Lung (tissue), 12 donors: ENCODE results near the gene TIGAR. TPM values are rescaled to one million over a fixed set of nuclear protein-coding genes. Genes with fewer than 3 reads are reported as not detected.

Experiments
- ATAC-seq: fragments of 200-7000 bp; cut with Tn5 transposase; one replicate; pipeline ENCODE4 v1.9.1; 2020; ENCODE audit warnings: moderate number of reproducible peaks; ENCODE audit not compliant: insufficient read depth, low FRiP score
- DNase-seq, 3 donors: peaks; one replicate each; pipeline ENCODE4 v3.0.0-alpha.2; 2013 to 2017
- H3K27ac ChIP-seq, 2 donors: one replicate each; pipeline ENCODE4 v1.5.1; 2013; ENCODE audit warnings: mild to moderate bottlenecking in 2 of 2, moderate library complexity in 2 of 2, control low read depth in 1 of 2, inconsistent platforms in 1 of 2, low read depth in 1 of 2, low read length in 1 of 2
- H3K27me3 ChIP-seq, 3 donors: one replicate each; pipeline ENCODE4 v1.5.1; 2013; ENCODE audit warnings: low read length in 2 of 3; ENCODE audit not compliant: control insufficient read depth in 3 of 3, insufficient read depth in 3 of 3
- H3K36me3 ChIP-seq, 4 donors: one replicate each; pipeline ENCODE4 v1.5.1; 2013; ENCODE audit warnings: low read length in 4 of 4, mild to moderate bottlenecking in 1 of 4, moderate library complexity in 1 of 4; ENCODE audit not compliant: control insufficient read depth in 4 of 4, insufficient read depth in 4 of 4
- H3K4me1 ChIP-seq, 5 donors: one replicate each; pipeline ENCODE4 v1.5.1; 2013; ENCODE audit warnings: low read length in 5 of 5, mild to moderate bottlenecking in 2 of 5, moderate library complexity in 1 of 5; ENCODE audit not compliant: control insufficient read depth in 5 of 5, insufficient read depth in 5 of 5
- H3K4me3 ChIP-seq: one replicate; pipeline ENCODE4 v1.5.1; 2013; ENCODE audit warnings: mild to moderate bottlenecking, control low read depth, moderate library complexity
- H3K9ac ChIP-seq, 2 donors: one replicate each; pipeline ENCODE4 v1.5.1; 2013; ENCODE audit warnings: low read length in 2 of 2, control low read depth in 1 of 2; ENCODE audit not compliant: insufficient read depth in 1 of 2
- H3K9me3 ChIP-seq, 4 donors: one replicate each; pipeline ENCODE4 v1.5.1; 2013; ENCODE audit warnings: low read length in 3 of 4, mild to moderate bottlenecking in 1 of 4, moderate library complexity in 1 of 4; ENCODE audit not compliant: control insufficient read depth in 4 of 4, insufficient read depth in 3 of 4
- WGBS, 2 donors: extraction: QIAGEN DNeasy Blood & Tissue Kit; methylation state at CpG; one replicate each; pipeline ENCODE4 v1.1.7; 2013; 5-methylcytosine and 5-hydroxymethylcytosine counted together
- polyA plus RNA-seq, 2 donors: library from polyadenylated mRNA; stranded (reverse); fragments of 200-250 nt; gene quantifications; one replicate each; pipeline ENCODE4 v1.2.1, GENCODE V29; 2013
- total RNA-seq, 2 donors: library from RNA; depleted of rRNA in 1 of 2; stranded (reverse); fragments of >200 nt in 1 of 2; gene quantifications; one replicate each; pipeline ENCODE4 v1.2.1, GENCODE V29; 2014 to 2021
- TF ChIP-seq, protein P1 (sequence below): IDR thresholded peaks from 2 replicates; pipeline ENCODE4 v1.5.1; 2012; ENCODE audit warnings: mild to moderate bottlenecking; ENCODE audit errors: control extremely low read depth, extremely low read depth
- donor health status: control.
- donor health status: control.
- donor health status: Bipolar disorder and iron deficiency.
- donor health status: healthy.
- donor health status: DM: yes; HTN: yes; CAD: no.

Gene TIGAR
- total and polyA plus RNA-seq, 4 donors = 1.6 to 9.1 (median 6.5) TPM

DNA sequence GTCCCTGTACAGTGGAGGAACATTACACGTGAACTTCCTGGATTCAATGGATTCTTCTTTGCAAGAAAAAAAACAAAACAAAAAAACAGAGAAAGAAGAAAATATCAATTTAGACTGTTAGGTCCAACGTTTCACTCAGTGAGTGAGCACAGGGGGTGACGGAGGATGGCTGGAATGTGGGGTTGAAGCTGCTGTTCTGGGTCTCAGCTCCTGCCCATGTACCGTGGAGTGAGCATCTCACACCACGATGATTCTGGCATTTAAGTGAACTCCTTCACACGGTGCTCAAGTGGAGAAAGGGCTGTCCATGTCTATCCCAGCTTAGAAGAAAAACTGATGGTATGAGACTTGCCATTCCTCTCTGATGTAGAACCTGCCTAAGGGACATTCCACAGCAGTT, 24.3 kb upstream of the TIGAR start:
- peaks cover 0 to 44% (median 15%) of the 10 kb centered on the region in 4 donors for H3K36me3 ChIP-seq
- DNase-seq (no peak), ATAC-seq (no peak)
- H3K9ac ChIP-seq = no peak overlapping the region
- WGBS, 2 donors = 72 to 82% methylated on average over 6 of the region's 6 CpGs
- TF ChIP-seq, protein P1, sequence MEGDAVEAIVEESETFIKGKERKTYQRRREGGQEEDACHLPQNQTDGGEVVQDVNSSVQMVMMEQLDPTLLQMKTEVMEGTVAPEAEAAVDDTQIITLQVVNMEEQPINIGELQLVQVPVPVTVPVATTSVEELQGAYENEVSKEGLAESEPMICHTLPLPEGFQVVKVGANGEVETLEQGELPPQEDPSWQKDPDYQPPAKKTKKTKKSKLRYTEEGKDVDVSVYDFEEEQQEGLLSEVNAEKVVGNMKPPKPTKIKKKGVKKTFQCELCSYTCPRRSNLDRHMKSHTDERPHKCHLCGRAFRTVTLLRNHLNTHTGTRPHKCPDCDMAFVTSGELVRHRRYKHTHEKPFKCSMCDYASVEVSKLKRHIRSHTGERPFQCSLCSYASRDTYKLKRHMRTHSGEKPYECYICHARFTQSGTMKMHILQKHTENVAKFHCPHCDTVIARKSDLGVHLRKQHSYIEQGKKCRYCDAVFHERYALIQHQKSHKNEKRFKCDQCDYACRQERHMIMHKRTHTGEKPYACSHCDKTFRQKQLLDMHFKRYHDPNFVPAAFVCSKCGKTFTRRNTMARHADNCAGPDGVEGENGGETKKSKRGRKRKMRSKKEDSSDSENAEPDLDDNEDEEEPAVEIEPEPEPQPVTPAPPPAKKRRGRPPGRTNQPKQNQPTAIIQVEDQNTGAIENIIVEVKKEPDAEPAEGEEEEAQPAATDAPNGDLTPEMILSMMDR = no peak
- no peak overlapping the region for H3K27ac ChIP-seq
- peaks cover 0 to 13% (median 1%) of the 10 kb centered on the region in 5 donors for H3K4me1 ChIP-seq
- no peaks in the 10 kb centered on the region for H3K9me3 ChIP-seq
- no peak overlapping the region for H3K4me3 ChIP-seq
- no peaks in the 10 kb centered on the region for H3K27me3 ChIP-seq

DNA sequence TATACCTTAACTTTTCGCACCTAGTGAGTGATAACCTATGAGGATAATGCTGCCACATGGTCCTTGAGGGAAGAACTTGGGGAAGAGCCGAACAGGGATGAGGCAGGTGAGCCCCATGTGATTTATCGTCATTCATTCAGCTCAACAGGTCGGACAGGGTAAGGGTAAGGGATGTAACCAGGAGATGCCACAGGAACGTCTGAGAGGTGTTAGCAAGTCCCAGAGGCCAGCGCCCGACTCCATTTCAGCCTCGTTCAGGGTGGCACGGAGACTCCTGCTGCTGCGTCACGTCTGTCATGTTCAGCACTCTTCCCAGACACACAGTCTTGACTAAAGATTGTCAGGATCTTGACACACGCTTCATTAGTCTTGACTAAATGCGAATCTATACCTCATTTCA, 23.4 kb upstream of the TIGAR start:
- no peak for ATAC-seq
- Histone ChIP-seq H3K9me3 (no peaks in the 10 kb centered on the region), H3K4me3 (no peak overlapping the region), H3K4me1 (peaks cover 0 to 10% (median 0%) of the 10 kb centered on the region in 5 donors), H3K9ac (no peak overlapping the region), H3K27ac (no peak overlapping the region), H3K27me3 (no peaks in the 10 kb centered on the region), H3K36me3 (peaks cover 2 to 48% (median 19%) of the 10 kb centered on the region in 4 donors)
- TF ChIP-seq, protein P1 = no peak
- 93 to 96% methylated on average over 13 of the region's 13 CpGs for WGBS, 2 donors
- DNase-seq = no peak

DNA sequence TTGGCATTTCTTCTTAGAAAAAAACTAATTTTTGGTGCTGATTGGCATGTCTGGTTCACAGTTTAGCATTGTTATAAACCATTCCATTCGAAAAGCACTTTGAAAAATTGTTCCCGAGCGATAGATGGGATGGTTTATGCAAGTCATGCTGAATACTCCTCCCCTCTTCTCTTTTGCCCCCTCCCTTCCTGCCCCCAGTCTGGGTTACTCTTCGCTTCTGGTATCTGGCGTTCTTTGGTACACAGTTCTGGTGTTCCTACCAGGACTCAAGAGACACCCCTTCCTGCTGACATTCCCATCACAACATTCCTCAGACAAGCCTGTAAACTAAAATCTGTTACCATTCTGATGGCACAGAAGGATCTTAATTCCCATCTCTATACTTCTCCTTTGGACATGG, 20.1 kb upstream of the TIGAR start:
- Histone ChIP-seq H3K9me3 (no peaks in the 10 kb centered on the region), H3K27ac (no peak overlapping the region), H3K27me3 (no peaks in the 10 kb centered on the region), H3K9ac (no peak overlapping the region), H3K4me1 (peaks cover 0 to 23% (median 0%) of the 10 kb centered on the region in 5 donors), H3K4me3 (no peak overlapping the region), H3K36me3 (peaks cover 5 to 59% (median 31%) of the 10 kb centered on the region in 4 donors)
- ATAC-seq (no peak), DNase-seq (no peak)
- TF ChIP-seq, protein P1 = no peak
- 87 to 91% methylated on average over 5 of the region's 5 CpGs for WGBS, 2 donors

DNA sequence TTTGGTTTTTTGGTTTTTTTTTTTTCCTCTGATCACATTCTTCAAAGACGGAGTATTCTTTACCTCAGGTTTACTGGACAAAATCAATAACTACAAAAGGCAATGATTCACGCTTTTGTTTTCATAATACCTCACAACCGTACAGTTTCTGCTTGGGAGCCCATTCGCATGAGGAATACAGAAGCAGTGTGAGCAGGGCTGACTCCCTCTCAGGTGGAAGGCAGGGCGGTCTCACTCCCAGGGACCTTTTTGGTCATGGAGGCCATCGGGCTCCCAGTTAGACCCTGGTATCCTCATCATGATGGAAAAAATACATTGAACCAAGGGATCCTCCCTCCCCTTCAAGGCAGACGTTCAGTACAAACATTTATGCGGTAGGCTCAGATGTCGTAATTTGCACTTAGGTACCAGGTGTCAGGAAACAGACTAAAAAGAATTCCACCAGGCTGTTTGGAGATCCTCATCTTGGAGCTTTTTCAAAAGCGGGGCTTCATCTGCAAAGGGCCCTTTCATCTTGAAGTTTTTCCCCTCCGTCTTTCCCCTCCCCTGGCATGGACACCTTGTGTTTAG, 19.0 kb upstream of the TIGAR start:
- peaks cover 5 to 55% (median 27%) of the 10 kb centered on the region in 4 donors for H3K36me3 ChIP-seq

More for the DNA sequence above, 19.0 kb upstream of the TIGAR start:
- Histone ChIP-seq H3K4me1 (peaks cover 0 to 23% (median 0%) of the 10 kb centered on the region in 5 donors), H3K27me3 (no peaks in the 10 kb centered on the region), H3K9me3 (no peaks in the 10 kb centered on the region), H3K27ac (peak overlapping the region in 1 of 2 donors; percentile 26), H3K9ac (no peak overlapping the region), H3K4me3 (no peak overlapping the region)
- TF ChIP-seq, protein P1 = no peak
- no peak for ATAC-seq
- 92% methylated on average over 11 of the region's 11 CpGs for WGBS, 2 donors
- DNase-seq = no peak
